A673 (cell line): ENCODE measurements around the gene BPTF.

ENCODE experiments used
- EZH2 ChIP-seq: fragments of 200-600 bp; sonication (generic); IDR thresholded peaks from 2 replicates; pipeline ENCODE4 v1.6.1; 2017; ENCODE audit warnings: borderline replicate concordance, low read depth, mild to moderate bottlenecking, mixed read lengths, antibody characterized with exemption, low read length; ENCODE audit not compliant: poor library complexity, severe bottlenecking
- TF ChIP-seq, protein P1 (sequence below): fragments of 300-800, 200-600 bp; sonication (generic); conservative IDR thresholded peaks from 2 replicates; pipeline ENCODE4 v1.5.1; 2017; ENCODE audit warnings: low read depth, mild to moderate bottlenecking, antibody characterized with exemption, low read length, moderate library complexity, mixed read lengths

DNA sequence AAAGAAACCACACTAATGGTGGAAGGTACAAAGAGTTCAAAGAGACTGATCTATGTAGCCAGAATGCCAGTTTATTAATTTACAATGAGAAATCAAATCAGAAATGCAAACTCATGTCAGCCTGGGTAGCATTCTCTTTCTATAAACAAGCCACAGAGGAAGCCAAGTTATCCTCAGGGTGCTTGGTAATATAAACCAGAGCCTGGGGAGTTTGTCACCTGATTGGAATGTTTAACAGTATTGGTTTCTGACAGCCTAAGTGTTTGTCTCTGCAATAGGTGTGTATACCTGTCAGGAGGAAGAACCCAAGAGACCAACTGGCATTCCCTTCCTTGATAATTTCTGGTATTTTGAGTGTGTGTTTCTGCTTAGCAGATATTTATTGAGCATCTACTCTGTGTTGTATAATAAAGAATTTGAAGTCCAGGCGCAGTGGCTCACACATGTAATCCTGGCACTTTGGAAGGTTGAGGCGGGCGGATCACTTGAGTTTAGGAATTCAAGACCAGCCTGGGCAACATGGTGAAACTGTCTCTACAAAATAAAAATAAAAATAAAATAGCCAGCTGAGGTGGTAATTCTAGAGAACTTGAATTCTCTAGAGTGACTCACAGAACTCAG is 174.1 kb downstream of the BPTF start:
- TF ChIP-seq, protein P1, sequence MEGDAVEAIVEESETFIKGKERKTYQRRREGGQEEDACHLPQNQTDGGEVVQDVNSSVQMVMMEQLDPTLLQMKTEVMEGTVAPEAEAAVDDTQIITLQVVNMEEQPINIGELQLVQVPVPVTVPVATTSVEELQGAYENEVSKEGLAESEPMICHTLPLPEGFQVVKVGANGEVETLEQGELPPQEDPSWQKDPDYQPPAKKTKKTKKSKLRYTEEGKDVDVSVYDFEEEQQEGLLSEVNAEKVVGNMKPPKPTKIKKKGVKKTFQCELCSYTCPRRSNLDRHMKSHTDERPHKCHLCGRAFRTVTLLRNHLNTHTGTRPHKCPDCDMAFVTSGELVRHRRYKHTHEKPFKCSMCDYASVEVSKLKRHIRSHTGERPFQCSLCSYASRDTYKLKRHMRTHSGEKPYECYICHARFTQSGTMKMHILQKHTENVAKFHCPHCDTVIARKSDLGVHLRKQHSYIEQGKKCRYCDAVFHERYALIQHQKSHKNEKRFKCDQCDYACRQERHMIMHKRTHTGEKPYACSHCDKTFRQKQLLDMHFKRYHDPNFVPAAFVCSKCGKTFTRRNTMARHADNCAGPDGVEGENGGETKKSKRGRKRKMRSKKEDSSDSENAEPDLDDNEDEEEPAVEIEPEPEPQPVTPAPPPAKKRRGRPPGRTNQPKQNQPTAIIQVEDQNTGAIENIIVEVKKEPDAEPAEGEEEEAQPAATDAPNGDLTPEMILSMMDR = no peak
- TF ChIP-seq EZH2 = no peak
